Measurements from ENCODE around the gene IFFO2.

Gene IFFO2

GRCh38 chr1:18919956-18920355 lies 36.5 kb downstream of the IFFO2 start:
- Histone ChIP-seq H3K9ac (no peak overlapping the region), H3K27me3 (no peaks in the 10 kb centered on the region), H3K4me2 (no peak overlapping the region), H3K27ac (no peak overlapping the region; a peak in 1 of 22 replicates), H3K9me3 (replicated peaks in 1 of 11) (no peaks in the 10 kb centered on the region), H3K4me1 (peaks cover 34 to 50% (median 37%) of the 10 kb centered on the region in 10 experiments), H3K4me3 (no peak overlapping the region), H3K36me3 (peaks cover 0 to 60% (median 33%) of the 10 kb centered on the region in 11 experiments; a peak in 15 of 22 replicates), H4K20me1 (peaks cover 0 to 46% (median 8%) of the 10 kb centered on the region in 11 experiments; a peak in 11 of 22 replicates)
- no peak for TF ChIP-seq Cebpa-rat (IDR thresholded peaks at IDR 0.05)

- Histone ChIP-seq H3K27ac (peak overlapping the region in 2 of 11 experiments; percentile 9 to 28; a peak in 2 of 22 replicates), H4K20me1 (peaks cover 0 to 40% (median 8%) of the 10 kb centered on the region in 11 experiments; a peak in 11 of 22 replicates), H3K9me3 (replicated peaks in 1 of 11) (no peaks in the 10 kb centered on the region), H3K4me3 (no peak overlapping the region), H3K36me3 (peaks cover 0 to 63% (median 33%) of the 10 kb centered on the region in 11 experiments; a peak in 15 of 22 replicates), H3K27me3 (no peaks in the 10 kb centered on the region), H3K9ac (peak overlapping the region in 1 of 11 experiments; percentile 33; a peak in 2 of 22 replicates), H3K4me1 (peaks cover 29 to 47% (median 32%) of the 10 kb centered on the region in 10 experiments), H3K4me2 (no peak overlapping the region)
- TF ChIP-seq Cebpa-rat (IDR thresholded peaks at IDR 0.05), result no peak
Measured at GRCh38 chr1:18919197-18919905, 37.1 kb downstream of the IFFO2 start.

- Histone ChIP-seq H3K4me2 (no peak overlapping the region), H3K4me3 (no peak overlapping the region), H3K36me3 (peaks cover 0 to 65% (median 33%) of the 10 kb centered on the region in 11 experiments; a peak in 15 of 22 replicates), H3K27me3 (no peaks in the 10 kb centered on the region), H3K4me1 (peaks cover 21 to 40% (median 30%) of the 10 kb centered on the region in 10 experiments), H3K9me3 (replicated peaks in 1 of 11) (no peaks in the 10 kb centered on the region), H3K27ac (no peak overlapping the region), H4K20me1 (peaks cover 0 to 32% (median 8%) of the 10 kb centered on the region in 11 experiments; a peak in 11 of 22 replicates), H3K9ac (peak overlapping the region in 1 of 11 experiments; percentile 33; a peak in 2 of 22 replicates)
- no peak for TF ChIP-seq Cebpa-rat (IDR thresholded peaks at IDR 0.05)
Measured at GRCh38 chr1:18918417-18918816, 38.1 kb downstream of the IFFO2 start.

- no peaks in the 10 kb centered on the region for H3K27me3 ChIP-seq
Measured at GRCh38 chr1:18917071-18917799, 39.2 kb downstream of the IFFO2 start.

GRCh38 chr1:18915341-18915740 lies 41.1 kb downstream of the IFFO2 start:
- TF ChIP-seq Cebpa-rat (IDR thresholded peaks at IDR 0.05), result no peak
- H3K4me1 ChIP-seq, result peaks cover 11 to 32% (median 25%) of the 10 kb centered on the region in 10 experiments

More at GRCh38 chr1:18917071-18917799, 39.2 kb downstream of the IFFO2 start:
- H3K4me2 ChIP-seq, result no peak overlapping the region
- no peak overlapping the region; a peak in 1 of 22 replicates for H3K9ac ChIP-seq
- H3K4me3 ChIP-seq, result no peak overlapping the region
- no peak for TF ChIP-seq Cebpa-rat (IDR thresholded peaks at IDR 0.05)
- peak overlapping the region in 4 of 11 experiments; percentile 2 to 19 (median 11); a peak in 2 of 22 replicates for H3K27ac ChIP-seq
- no peaks in the 10 kb centered on the region for H3K9me3 ChIP-seq (replicated peaks in 1 of 11)
- peaks cover 0 to 67% (median 38%) of the 10 kb centered on the region in 11 experiments; a peak in 15 of 22 replicates for H3K36me3 ChIP-seq
- H3K4me1 ChIP-seq, result peaks cover 14 to 39% (median 30%) of the 10 kb centered on the region in 10 experiments
- peaks cover 0 to 20% (median 8%) of the 10 kb centered on the region in 11 experiments; a peak in 9 of 22 replicates for H4K20me1 ChIP-seq

GRCh38 chr1:18913065-18913835 lies 43.2 kb downstream of the IFFO2 start:
- Histone ChIP-seq H3K4me2 (peak overlapping the region in 10 of 11 experiments; percentile 22 to 69 (median 48); a peak in 19 of 22 replicates), H4K20me1 (peaks cover 0 to 8% (median 0%) of the 10 kb centered on the region in 11 experiments; a peak in 3 of 22 replicates), H3K36me3 (peaks cover 23 to 69% (median 51%) of the 10 kb centered on the region in 11 experiments), H3K9me3 (replicated peaks in 1 of 11) (peaks cover 9 to 18% (median 13%) of the 10 kb centered on the region in 11 experiments; a peak in 19 of 22 replicates), H3K9ac (peak overlapping the region in 6 of 11 experiments; percentile 7 to 42 (median 27); a peak in 8 of 22 replicates), H3K4me1 (peaks cover 23 to 53% (median 46%) of the 10 kb centered on the region in 10 experiments), H3K27me3 (no peaks in the 10 kb centered on the region), H3K4me3 (no peak overlapping the region), H3K27ac (peak overlapping the region in 7 of 11 experiments; percentile 21 to 56 (median 45); a peak in 13 of 22 replicates)
- TF ChIP-seq Cebpa-rat (IDR thresholded peaks at IDR 0.05), result no peak

More at GRCh38 chr1:18915341-18915740, 41.1 kb downstream of the IFFO2 start:
- Histone ChIP-seq H3K27me3 (no peaks in the 10 kb centered on the region), H3K9ac (peak overlapping the region in 1 of 11 experiments; percentile 38; a peak in 1 of 22 replicates), H4K20me1 (peaks cover 0 to 8% (median 0%) of the 10 kb centered on the region in 11 experiments; a peak in 6 of 22 replicates), H3K4me2 (no peak overlapping the region; a peak in 1 of 22 replicates), H3K36me3 (peaks cover 11 to 76% (median 48%) of the 10 kb centered on the region in 11 experiments), H3K9me3 (replicated peaks in 1 of 11) (peaks cover 0 to 5% (median 2%) of the 10 kb centered on the region in 11 experiments; a peak in 13 of 22 replicates), H3K27ac (no peak overlapping the region), H3K4me3 (no peak overlapping the region)

- Histone ChIP-seq H3K36me3 (peaks cover 23 to 62% (median 47%) of the 10 kb centered on the region in 11 experiments), H3K9me3 (replicated peaks in 1 of 11) (peaks cover 9 to 18% (median 13%) of the 10 kb centered on the region in 11 experiments; a peak in 19 of 22 replicates), H3K27me3 (no peaks in the 10 kb centered on the region), H3K4me1 (peaks cover 30 to 59% (median 53%) of the 10 kb centered on the region in 10 experiments), H3K4me2 (peak overlapping the region in 4 of 11 experiments; percentile 22 to 69 (median 48); a peak in 3 of 22 replicates), H3K9ac (no peak overlapping the region), H3K4me3 (no peak overlapping the region), H3K27ac (no peak overlapping the region; a peak in 1 of 22 replicates), H4K20me1 (peaks cover 0 to 7% (median 0%) of the 10 kb centered on the region in 11 experiments; a peak in 3 of 22 replicates)
- no peak for TF ChIP-seq Cebpa-rat (IDR thresholded peaks at IDR 0.05)
Measured at GRCh38 chr1:18912550-18912949, 43.9 kb downstream of the IFFO2 start.
